ENCODE results near the gene WDPCP. TPM values are rescaled to one million over a fixed set of nuclear protein-coding genes. Genes with fewer than 3 reads are reported as not detected.

The WDPCP gene
- polyA plus RNA-seq, 1 of the 3 experiments (the other 2 are of a cell fraction), result 3.1 TPM

GRCh38 chr2:63555931-63556330, 32.3 kb downstream of the WDPCP start:
- CTCF ChIA-PET, result interaction anchor here (0.6 kb wide), 2 partner anchors 194 to 659 kb away, joined by 3 read pairs; no protein-coding TSS in a partner anchor
- H3K27ac ChIP-seq (ENCODE audit: low read depth in 2 of 2, low read length in 1 of 2), result no peak overlapping the region
- POLR2A ChIA-PET, result no interaction called here
- no peak for TF ChIP-seq JUND (IDR thresholded peaks at IDR 0.05)
- TF ChIP-seq MXI1 (IDR thresholded peaks at IDR 0.05; ENCODE audit: low read depth, low read length), result no peak
- TF ChIP-seq FOSL2 (IDR thresholded peaks at IDR 0.05; ENCODE audit: borderline replicate concordance, low read depth), result no peak
- TF ChIP-seq IRF3 (IDR thresholded peaks at IDR 0.05; ENCODE audit: low read depth, low read length), result no peak
- TF ChIP-seq SMC3 (IDR thresholded peaks at IDR 0.05; ENCODE audit: low read depth, low read length), result no peak
- TF ChIP-seq MAX (IDR thresholded peaks at IDR 0.05; ENCODE audit: low read depth), result no peak
- TF ChIP-seq USF2 (IDR thresholded peaks at IDR 0.05; ENCODE audit: borderline replicate concordance, low read depth, low read length), result no peak
- no peak for TF ChIP-seq CTCF (IDR thresholded peaks at IDR 0.05)
- no peak for TF ChIP-seq FOXM1 (IDR thresholded peaks at IDR 0.05; ENCODE audit: low read depth)
- no peak for TF ChIP-seq GABPA (IDR thresholded peaks at IDR 0.05; ENCODE audit: low read depth)
- no peak for TF ChIP-seq POLR2AphosphoS5 (IDR thresholded peaks at IDR 0.05; ENCODE audit: low read depth, low read length)
- TF ChIP-seq PBX3 (IDR thresholded peaks at IDR 0.05), result no peak
- TF ChIP-seq ZBTB33 (IDR thresholded peaks at IDR 0.05; ENCODE audit: borderline replicate concordance, low read depth), result no peak
- no peak for TF ChIP-seq RXRA (IDR thresholded peaks at IDR 0.05; ENCODE audit: borderline replicate concordance, low read depth)
- no peak for TF ChIP-seq TCF12 (IDR thresholded peaks at IDR 0.05)
- no peak for TF ChIP-seq NRF1 (IDR thresholded peaks at IDR 0.05; ENCODE audit: low read depth, low read length)
- TF ChIP-seq TAF1 (IDR thresholded peaks at IDR 0.05; ENCODE audit: borderline replicate concordance, low read depth, low read length), result no peak
- no peak for TF ChIP-seq CHD2 (IDR thresholded peaks at IDR 0.05; ENCODE audit: low read length, partially characterized antibody)
- no peak for TF ChIP-seq REST (IDR thresholded peaks at IDR 0.05; ENCODE audit: low read depth, low read length)
- no peak for DNase-seq
- H4K20me1 ChIP-seq (ENCODE audit: insufficient read depth), result no peaks in the 10 kb centered on the region
- H3K9me2 ChIP-seq, result no peaks in the 10 kb centered on the region
- H3K4me2 ChIP-seq, result no peak overlapping the region
- H3K79me2 ChIP-seq (ENCODE audit: insufficient read depth), result no peaks in the 10 kb centered on the region
- no peaks in the 10 kb centered on the region for H3K27me3 ChIP-seq (ENCODE audit: insufficient read depth)
- WGBS (ENCODE audit: low lambda C conversion rate), result 74% methylated on average over 3 of the region's 3 CpGs
- H3K4me3 ChIP-seq (ENCODE audit: low read depth in 2 of 2, low read length in 1 of 2), result no peak overlapping the region; a peak in 1 of 4 replicates
- H3K9ac ChIP-seq, result no peak overlapping the region
- peaks cover 0 to 3% of the 10 kb centered on the region in 2 experiments for H3K36me3 ChIP-seq (replicated peaks in 1 of 2; ENCODE audit: control insufficient read depth in 1 of 2, insufficient read depth in 2 of 2, low read length in 1 of 2)
- H3F3A ChIP-seq (replicated peaks; ENCODE audit: insufficient read depth), result no peaks in the 10 kb centered on the region
- H3K9me3 ChIP-seq, result 0 out of 2 replicates have a peak, but pooled peaks cover 5% of the 10 kb centered on the region
- H3K4me1 ChIP-seq (ENCODE audit: control insufficient read depth in 1 of 2, insufficient read depth in 2 of 2, low read depth in 1 of 2, low read length in 1 of 2), result peaks cover 2 to 5% of the 10 kb centered on the region in 2 experiments; a peak in 3 of 4 replicates
- no peak overlapping the region for H2AFZ ChIP-seq (ENCODE audit: low read depth)
